ENCODE data around the gene POPDC2.

Gene POPDC2

DNA sequence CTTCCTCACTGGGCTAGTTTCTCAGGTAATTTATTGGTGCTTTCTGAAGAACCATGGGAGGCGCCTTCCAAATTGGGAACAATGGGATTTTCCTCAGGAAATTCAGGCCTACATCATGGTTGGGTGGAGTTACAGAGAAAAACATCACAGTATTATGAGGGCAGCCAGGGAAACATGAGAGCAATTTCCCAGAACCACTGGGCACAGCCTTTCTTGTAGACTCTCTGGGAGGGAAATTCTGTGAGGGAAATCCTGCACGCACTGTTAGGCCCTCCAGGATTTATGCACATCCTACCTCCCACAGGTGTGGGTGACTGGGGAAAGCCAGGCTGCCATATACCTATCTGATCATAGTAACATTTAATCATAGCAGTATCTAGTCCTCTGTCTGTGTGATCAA lies 13.2 kb downstream of the POPDC2 start:
- Histone ChIP-seq H3K4me3 (ENCODE audit: low read depth, low read length) (no peak overlapping the region), H3K27ac (no peak overlapping the region), H3K27me3 (replicated peaks) (no peaks in the 10 kb centered on the region), H3K36me3 (replicated peaks) (no peaks in the 10 kb centered on the region)
- no peak for DNase-seq
- in situ Hi-C loops (cut with HindIII; ENCODE audit: low pct_ligation_motif_present, low sequenced_read_pairs): no loop called here
- TF ChIP-seq, protein P1, sequence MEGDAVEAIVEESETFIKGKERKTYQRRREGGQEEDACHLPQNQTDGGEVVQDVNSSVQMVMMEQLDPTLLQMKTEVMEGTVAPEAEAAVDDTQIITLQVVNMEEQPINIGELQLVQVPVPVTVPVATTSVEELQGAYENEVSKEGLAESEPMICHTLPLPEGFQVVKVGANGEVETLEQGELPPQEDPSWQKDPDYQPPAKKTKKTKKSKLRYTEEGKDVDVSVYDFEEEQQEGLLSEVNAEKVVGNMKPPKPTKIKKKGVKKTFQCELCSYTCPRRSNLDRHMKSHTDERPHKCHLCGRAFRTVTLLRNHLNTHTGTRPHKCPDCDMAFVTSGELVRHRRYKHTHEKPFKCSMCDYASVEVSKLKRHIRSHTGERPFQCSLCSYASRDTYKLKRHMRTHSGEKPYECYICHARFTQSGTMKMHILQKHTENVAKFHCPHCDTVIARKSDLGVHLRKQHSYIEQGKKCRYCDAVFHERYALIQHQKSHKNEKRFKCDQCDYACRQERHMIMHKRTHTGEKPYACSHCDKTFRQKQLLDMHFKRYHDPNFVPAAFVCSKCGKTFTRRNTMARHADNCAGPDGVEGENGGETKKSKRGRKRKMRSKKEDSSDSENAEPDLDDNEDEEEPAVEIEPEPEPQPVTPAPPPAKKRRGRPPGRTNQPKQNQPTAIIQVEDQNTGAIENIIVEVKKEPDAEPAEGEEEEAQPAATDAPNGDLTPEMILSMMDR (IDR thresholded peaks at IDR 0.05; ENCODE audit: low read depth, low read length, missing control alignments): no peak

DNA sequence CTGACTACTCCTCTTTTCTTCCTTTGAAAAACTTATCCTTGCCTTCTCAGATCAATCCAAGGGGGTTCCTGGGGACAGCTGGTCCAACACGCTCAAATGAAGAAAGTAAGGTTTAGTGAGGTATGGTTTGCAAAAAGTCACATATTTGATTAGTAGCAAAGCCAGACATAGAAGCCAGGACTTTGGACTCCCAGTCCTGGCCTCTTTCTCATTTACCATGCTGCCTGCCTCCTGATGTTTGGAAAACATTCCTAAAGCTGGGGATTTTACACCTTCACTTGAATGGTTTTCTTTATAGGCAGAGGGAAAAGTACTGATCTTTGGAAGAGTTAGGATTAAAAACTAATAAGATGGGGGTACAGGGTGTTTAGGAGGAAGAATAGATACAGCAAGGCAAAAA lies 14.6 kb downstream of the POPDC2 start:
- TF ChIP-seq, protein P1 (IDR thresholded peaks at IDR 0.05; ENCODE audit: low read depth, low read length, missing control alignments): no peak
- Histone ChIP-seq H3K4me3 (ENCODE audit: low read depth, low read length) (no peak overlapping the region), H3K27ac (no peak overlapping the region), H3K36me3 (replicated peaks) (no peaks in the 10 kb centered on the region), H3K27me3 (replicated peaks) (no peaks in the 10 kb centered on the region)
- in situ Hi-C loops (cut with HindIII; ENCODE audit: low pct_ligation_motif_present, low sequenced_read_pairs): no loop called here
- DNase-seq: no peak

DNA sequence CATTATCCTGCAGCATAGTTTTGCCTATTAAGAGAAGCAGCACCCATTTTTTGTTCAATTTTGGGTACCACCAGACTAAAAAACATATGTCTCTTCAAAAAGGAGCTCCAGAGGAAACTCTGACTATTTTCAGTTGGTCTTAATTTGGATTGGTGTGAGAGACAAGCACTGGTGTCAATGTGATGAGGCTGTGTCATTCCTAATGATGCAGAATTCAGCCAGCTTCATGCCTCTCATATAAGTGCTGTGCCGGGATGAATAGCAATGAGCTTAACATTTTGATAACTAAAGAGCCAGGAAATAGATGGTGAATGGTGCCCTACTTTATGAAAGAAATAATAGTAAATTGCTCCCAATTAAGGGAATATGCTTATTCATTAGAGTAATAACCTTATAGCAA lies 15.9 kb downstream of the POPDC2 start:
- TF ChIP-seq, protein P1 (IDR thresholded peaks at IDR 0.05; ENCODE audit: low read depth, low read length, missing control alignments): no peak
- no peaks in the 10 kb centered on the region for H3K27me3 ChIP-seq (replicated peaks)
- no peak overlapping the region for H3K4me3 ChIP-seq (ENCODE audit: low read depth, low read length)
- peak overlapping the region; percentile 86 for H3K27ac ChIP-seq
- no peak for DNase-seq
- no peaks in the 10 kb centered on the region for H3K36me3 ChIP-seq (replicated peaks)
- in situ Hi-C loops (cut with HindIII; ENCODE audit: low pct_ligation_motif_present, low sequenced_read_pairs): no loop called here

DNA sequence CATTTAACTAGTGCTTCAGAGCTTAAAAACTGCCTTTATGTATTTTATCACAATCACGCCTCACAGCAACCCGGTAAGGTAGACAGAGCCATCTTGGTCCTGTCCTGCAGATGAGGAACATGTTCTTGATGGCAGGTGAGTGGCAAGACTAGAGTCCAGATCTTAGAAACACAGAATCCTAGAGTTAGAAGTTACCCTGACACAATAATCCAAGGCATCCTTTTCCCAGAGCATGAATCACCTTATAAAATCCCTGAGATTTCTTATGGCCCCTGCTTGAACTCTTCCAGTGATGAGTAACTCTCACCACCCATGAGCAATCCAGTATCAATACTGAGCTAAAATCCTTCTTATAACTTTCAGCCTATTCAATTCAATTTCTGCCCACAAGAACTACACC lies 16.9 kb downstream of the POPDC2 start:
- Histone ChIP-seq H3K36me3 (replicated peaks) (no peaks in the 10 kb centered on the region), H3K27ac (peak overlapping the region; percentile 86), H3K4me3 (ENCODE audit: low read depth, low read length) (no peak overlapping the region), H3K27me3 (replicated peaks) (no peaks in the 10 kb centered on the region)
- in situ Hi-C loops (cut with HindIII; ENCODE audit: low pct_ligation_motif_present, low sequenced_read_pairs): no loop called here
- TF ChIP-seq, protein P1 (IDR thresholded peaks at IDR 0.05; ENCODE audit: low read depth, low read length, missing control alignments): no peak
- peak; percentile 76 for DNase-seq

DNA sequence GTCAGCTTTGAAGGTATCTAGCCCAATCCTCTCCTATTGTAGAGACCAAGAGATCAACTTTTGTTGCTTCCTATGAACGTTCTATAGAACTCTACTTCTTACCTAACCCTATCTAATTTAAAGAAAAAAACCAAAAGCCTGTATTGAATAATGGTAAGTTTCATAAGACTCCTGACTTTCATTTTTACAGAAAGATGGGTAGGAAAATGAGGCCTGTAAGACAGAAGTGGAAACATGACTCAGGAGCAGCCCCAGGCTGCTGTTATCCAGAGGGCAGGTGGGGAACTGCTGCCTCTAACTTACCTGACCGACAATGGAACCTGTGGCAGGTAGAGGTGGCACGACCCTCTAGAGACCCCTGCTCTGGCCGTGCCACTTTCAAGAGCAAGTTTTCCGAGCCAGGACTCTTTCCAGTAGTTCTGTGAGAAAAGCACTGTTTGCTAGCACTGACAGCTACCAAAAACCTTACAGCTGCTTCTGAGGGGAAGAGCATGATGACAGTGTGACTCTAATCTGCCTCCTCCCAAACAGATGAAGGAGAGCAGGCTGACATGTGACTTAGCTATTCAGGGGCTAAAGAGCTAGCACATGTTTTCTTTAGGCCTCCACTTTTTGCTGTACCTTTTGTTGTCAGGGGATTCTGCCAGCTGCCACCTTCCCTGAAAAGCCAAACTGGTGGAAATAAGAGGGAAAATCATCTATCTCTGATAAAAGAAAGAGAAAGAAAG lies 17.5 kb downstream of the POPDC2 start:
- in situ Hi-C loops (cut with HindIII; ENCODE audit: low pct_ligation_motif_present, low sequenced_read_pairs): no loop called here
- Histone ChIP-seq H3K27ac (peak overlapping the region; percentile 86), H3K4me3 (ENCODE audit: low read depth, low read length) (no peak overlapping the region), H3K36me3 (replicated peaks) (no peaks in the 10 kb centered on the region), H3K27me3 (replicated peaks) (no peaks in the 10 kb centered on the region)
- TF ChIP-seq, protein P1 (IDR thresholded peaks at IDR 0.05; ENCODE audit: low read depth, low read length, missing control alignments): no peak
- no peak for DNase-seq

DNA sequence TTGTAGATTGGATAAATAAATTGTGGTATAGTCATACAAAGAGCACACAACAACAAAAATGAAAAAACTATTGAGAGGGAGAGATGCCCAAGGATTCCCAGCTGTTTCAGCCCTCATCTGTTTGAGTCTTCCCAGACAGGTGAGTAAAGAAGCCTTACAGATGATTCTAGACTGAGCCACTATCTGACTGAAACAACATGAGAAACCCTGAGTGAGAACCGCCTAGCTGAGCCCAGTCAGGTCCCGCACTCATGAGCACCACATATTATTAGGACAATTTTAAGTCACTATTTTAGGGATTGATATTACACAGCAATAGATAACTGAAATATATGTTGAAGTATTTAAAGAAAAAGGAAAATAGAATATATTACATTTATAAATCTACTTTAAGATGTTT lies 19.0 kb downstream of the POPDC2 start:
- Histone ChIP-seq H3K27ac (no peak overlapping the region), H3K27me3 (replicated peaks) (no peaks in the 10 kb centered on the region), H3K36me3 (replicated peaks) (no peaks in the 10 kb centered on the region), H3K4me3 (ENCODE audit: low read depth, low read length) (no peak overlapping the region)
- in situ Hi-C loops (cut with HindIII; ENCODE audit: low pct_ligation_motif_present, low sequenced_read_pairs): no loop called here
- no peak for DNase-seq
- TF ChIP-seq, protein P1 (IDR thresholded peaks at IDR 0.05; ENCODE audit: low read depth, low read length, missing control alignments): no peak

Data from brain microvascular endothelial cell (primary cell).